SK-N-SH treated with all-trans-retinoic acid at 6 μM for 48 hours (cell line): ENCODE results near the gene MRPL48.

Experiments used
- ARNTL ChIP-seq: fragments of 450-650 bp; formaldehyde crosslinking; IDR thresholded peaks from 2 replicates; pipeline ENCODE4 v1.5.0; 2020; ENCODE audit warnings: low read depth, mild to moderate bottlenecking, moderate library complexity, borderline replicate concordance
- CREB5 ChIP-seq: fragments of 250-450 bp; sonication (Bioruptor Pico); IDR thresholded peaks from 2 replicates; pipeline ENCODE4 v1.5.1; 2020; ENCODE audit warnings: low read depth, mild to moderate bottlenecking, moderate library complexity
- OSR1 ChIP-seq: fragments of 250-450 bp; sonication (Bioruptor Pico); IDR thresholded peaks from 2 replicates; pipeline ENCODE4 v1.8.0; 2022; ENCODE audit warnings: moderate library complexity, mild to moderate bottlenecking, inconsistent platforms
- PPARA ChIP-seq: fragments of 250-450 bp; sonication (Bioruptor Pico); IDR thresholded peaks from 2 replicates; pipeline ENCODE4 v1.5.0; 2020; ENCODE audit warnings: mild to moderate bottlenecking, borderline replicate concordance
- SNAI2 ChIP-seq: fragments of 250-450 bp; sonication (Bioruptor Pico); IDR thresholded peaks from 2 replicates; pipeline ENCODE4 v1.5.0; 2020; ENCODE audit warnings: mild to moderate bottlenecking, moderate library complexity
- ZC3H10 ChIP-seq: fragments of 250-450 bp; sonication (Bioruptor Pico); IDR thresholded peaks from 2 replicates; pipeline ENCODE4 v1.5.1; 2021; ENCODE audit warnings: mild to moderate bottlenecking, moderate library complexity
- ZFP30 ChIP-seq: fragments of 450-650 bp; formaldehyde crosslinking; IDR thresholded peaks from 2 replicates; pipeline ENCODE4 v1.5.0; 2022; ENCODE audit warnings: mild to moderate bottlenecking, moderate library complexity
- ZNF70 ChIP-seq: fragments of 450-650 bp; formaldehyde crosslinking; IDR thresholded peaks from 2 replicates; pipeline ENCODE4 v1.5.0; 2020; ENCODE audit warnings: mild to moderate bottlenecking, moderate library complexity
- ZNF8 ChIP-seq: fragments of 450-650 bp; formaldehyde crosslinking; IDR thresholded peaks from 2 replicates; pipeline ENCODE4 v1.5.0; 2020; ENCODE audit warnings: mild to moderate bottlenecking, moderate library complexity
- TF ChIP-seq, protein P1 (sequence below): fragments of 250-450 bp; sonication (Bioruptor Pico); IDR thresholded peaks from 2 replicates; pipeline ENCODE4 v1.8.0; 2020; ENCODE audit warnings: mild to moderate bottlenecking, moderate library complexity, borderline replicate concordance
- TF ChIP-seq, protein P2 (sequence below): fragments of 250-450 bp; sonication (Bioruptor Pico); IDR thresholded peaks from 2 replicates; pipeline ENCODE4 v1.5.1; 2021; ENCODE audit warnings: mild to moderate bottlenecking, moderate library complexity

DNA sequence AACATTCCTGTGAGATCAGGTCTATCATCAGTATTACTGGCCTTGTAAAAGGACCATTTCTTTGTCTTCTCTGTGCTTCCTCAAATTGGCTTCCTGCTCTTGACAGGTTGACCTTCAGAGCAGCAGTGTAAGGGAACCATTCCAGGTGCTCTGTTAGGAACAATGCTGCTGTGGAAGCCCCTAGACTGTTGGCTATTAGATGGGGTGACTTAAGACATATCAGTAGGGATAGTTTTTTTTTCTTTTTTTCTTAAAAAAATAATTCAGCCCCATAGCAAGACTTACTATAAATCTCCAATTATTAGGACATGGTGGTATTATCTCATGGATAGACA, 51.4 kb downstream of the MRPL48 start:
- TF ChIP-seq ZC3H10 (CRISPR knock-in tag) (no peak), ZNF70 (CRISPR knock-in tag) (no peak), CREB5 (CRISPR knock-in tag) (no peak), SNAI2 (CRISPR knock-in tag) (no peak), ZFP30 (CRISPR knock-in tag) (no peak), OSR1 (CRISPR knock-in tag) (no peak), ZNF8 (CRISPR knock-in tag) (no peak), ARNTL (CRISPR knock-in tag) (no peak), PPARA (CRISPR knock-in tag) (no peak)
- TF ChIP-seq, protein P1, sequence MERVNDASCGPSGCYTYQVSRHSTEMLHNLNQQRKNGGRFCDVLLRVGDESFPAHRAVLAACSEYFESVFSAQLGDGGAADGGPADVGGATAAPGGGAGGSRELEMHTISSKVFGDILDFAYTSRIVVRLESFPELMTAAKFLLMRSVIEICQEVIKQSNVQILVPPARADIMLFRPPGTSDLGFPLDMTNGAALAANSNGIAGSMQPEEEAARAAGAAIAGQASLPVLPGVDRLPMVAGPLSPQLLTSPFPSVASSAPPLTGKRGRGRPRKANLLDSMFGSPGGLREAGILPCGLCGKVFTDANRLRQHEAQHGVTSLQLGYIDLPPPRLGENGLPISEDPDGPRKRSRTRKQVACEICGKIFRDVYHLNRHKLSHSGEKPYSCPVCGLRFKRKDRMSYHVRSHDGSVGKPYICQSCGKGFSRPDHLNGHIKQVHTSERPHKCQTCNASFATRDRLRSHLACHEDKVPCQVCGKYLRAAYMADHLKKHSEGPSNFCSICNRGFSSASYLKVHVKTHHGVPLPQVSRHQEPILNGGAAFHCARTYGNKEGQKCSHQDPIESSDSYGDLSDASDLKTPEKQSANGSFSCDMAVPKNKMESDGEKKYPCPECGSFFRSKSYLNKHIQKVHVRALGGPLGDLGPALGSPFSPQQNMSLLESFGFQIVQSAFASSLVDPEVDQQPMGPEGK (CRISPR knock-in tag) = no peak
- TF ChIP-seq, protein P2, sequence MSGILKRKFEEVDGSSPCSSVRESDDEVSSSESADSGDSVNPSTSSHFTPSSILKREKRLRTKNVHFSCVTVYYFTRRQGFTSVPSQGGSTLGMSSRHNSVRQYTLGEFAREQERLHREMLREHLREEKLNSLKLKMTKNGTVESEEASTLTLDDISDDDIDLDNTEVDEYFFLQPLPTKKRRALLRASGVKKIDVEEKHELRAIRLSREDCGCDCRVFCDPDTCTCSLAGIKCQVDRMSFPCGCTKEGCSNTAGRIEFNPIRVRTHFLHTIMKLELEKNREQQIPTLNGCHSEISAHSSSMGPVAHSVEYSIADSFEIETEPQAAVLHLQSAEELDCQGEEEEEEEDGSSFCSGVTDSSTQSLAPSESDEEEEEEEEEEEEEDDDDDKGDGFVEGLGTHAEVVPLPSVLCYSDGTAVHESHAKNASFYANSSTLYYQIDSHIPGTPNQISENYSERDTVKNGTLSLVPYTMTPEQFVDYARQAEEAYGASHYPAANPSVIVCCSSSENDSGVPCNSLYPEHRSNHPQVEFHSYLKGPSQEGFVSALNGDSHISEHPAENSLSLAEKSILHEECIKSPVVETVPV (CRISPR knock-in tag) = no peak
